Upper lobe of right lung (tissue), 1 donor: ENCODE measurements around the gene FHOD3. TPM values are rescaled to one million over a fixed set of nuclear protein-coding genes. Genes with fewer than 3 reads are reported as not detected.

Experiments
- ATAC-seq: fragments of 200-7000 bp; cut with Tn5 transposase; one replicate; pipeline ENCODE4 v1.9.1; 2020; ENCODE audit warnings: mild to moderate bottlenecking, moderate library complexity
- DNase-seq: peaks from one replicate; pipeline ENCODE4 v3.0.0-alpha.2; 2020
- H3K27ac ChIP-seq: fragments of 200-600 bp; one replicate; pipeline ENCODE4 v1.8.0; 2022
- H3K27me3 ChIP-seq: fragments of 200-600 bp; one replicate; pipeline ENCODE4 v1.8.0; 2022; ENCODE audit warnings: mild to moderate bottlenecking
- H3K36me3 ChIP-seq: fragments of 200-600 bp; one replicate; pipeline ENCODE4 v1.8.0; 2022
- H3K4me1 ChIP-seq: fragments of 200-600 bp; one replicate; pipeline ENCODE4 v1.8.0; 2022
- H3K4me3 ChIP-seq: fragments of 200-600 bp; one replicate; pipeline ENCODE4 v1.8.0; 2022; ENCODE audit warnings: mild to moderate bottlenecking
- H3K9me3 ChIP-seq: fragments of 200-600 bp; one replicate; pipeline ENCODE4 v1.8.0; 2022
- CTCF ChIP-seq: fragments of 200-600 bp; IDR thresholded peaks from one replicate; pipeline ENCODE4 v1.8.0; 2022; ENCODE audit warnings: antibody characterized with exemption
- intact Hi-C: fragments of 100-400 bp; cut with DNase I; formaldehyde crosslinking; loops from one replicate; pipeline ENCODE4 v1.11.0; 2022
- total RNA-seq: library from RNA; stranded (reverse); fragmentation: NEBNext Ultra II Directional; extraction: Animal tissue kit (Norgen Biotek cat#: 25700); gene quantifications from one replicate; pipeline ENCODE4 v1.2.1, GENCODE V29; 2021
- donor health status: DM: no; HTN: yes; CAD: no; lungs with severe emphysema.

FHOD3 gene
- total RNA-seq, 1 donor from 2014 or later, result 1.9 TPM

- no peak for TF ChIP-seq CTCF
- ATAC-seq, result no peak
- Histone ChIP-seq H3K36me3 (no peaks in the 10 kb centered on the region), H3K4me3 (no peak overlapping the region), H3K27ac (no peak overlapping the region), H3K4me1 (no peaks in the 10 kb centered on the region), H3K27me3 (no peaks in the 10 kb centered on the region), H3K9me3 (no peaks in the 10 kb centered on the region)
- intact Hi-C loops, result no loop called here
- no peak for DNase-seq
Observed at GRCh38 chr18:36658611-36659010, 361.1 kb downstream of the FHOD3 start.

DNA sequence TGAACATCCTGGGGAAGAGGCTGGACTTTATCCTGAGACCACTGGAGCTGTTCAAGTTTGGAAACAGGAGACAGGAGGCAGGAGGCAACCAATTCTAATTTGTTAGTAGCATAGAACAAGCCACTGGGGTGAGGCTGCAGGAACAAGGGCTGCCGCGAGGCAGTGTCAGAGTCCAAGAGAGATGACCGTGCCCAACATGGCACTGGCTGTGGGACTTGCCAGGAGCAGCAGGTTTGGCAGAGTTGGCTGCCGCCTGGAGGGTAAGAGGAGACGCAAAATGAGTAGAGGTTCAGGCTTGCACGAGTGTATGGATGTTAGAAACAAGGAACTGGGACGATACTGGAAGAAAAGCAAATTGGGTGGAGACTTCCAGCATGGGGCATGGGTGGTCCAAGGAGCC, 362.8 kb downstream of the FHOD3 start:
- Histone ChIP-seq H3K27me3 (no peaks in the 10 kb centered on the region), H3K27ac (no peak overlapping the region), H3K4me1 (no peaks in the 10 kb centered on the region), H3K9me3 (no peaks in the 10 kb centered on the region), H3K36me3 (no peaks in the 10 kb centered on the region), H3K4me3 (no peak overlapping the region)
- ATAC-seq (no peak), DNase-seq (no peak)
- no peak for TF ChIP-seq CTCF
- intact Hi-C loops, result no loop called here

GRCh38 chr18:36661999-36662398, 364.5 kb downstream of the FHOD3 start:
- TF ChIP-seq CTCF, result no peak
- intact Hi-C loops, result no loop called here
- Histone ChIP-seq H3K4me1 (no peaks in the 10 kb centered on the region), H3K27ac (no peak overlapping the region), H3K36me3 (no peaks in the 10 kb centered on the region), H3K9me3 (no peaks in the 10 kb centered on the region), H3K27me3 (no peaks in the 10 kb centered on the region), H3K4me3 (no peak overlapping the region)
- DNase-seq (no peak), ATAC-seq (peak; percentile 14)

GRCh38 chr18:36663312-36663711, 365.8 kb downstream of the FHOD3 start:
- ATAC-seq (no peak), DNase-seq (no peak)
- TF ChIP-seq CTCF, result no peak
- Histone ChIP-seq H3K9me3 (no peaks in the 10 kb centered on the region), H3K36me3 (no peaks in the 10 kb centered on the region), H3K27me3 (no peaks in the 10 kb centered on the region), H3K27ac (no peak overlapping the region), H3K4me3 (no peak overlapping the region), H3K4me1 (no peaks in the 10 kb centered on the region)
- intact Hi-C loops, result no loop called here

DNA sequence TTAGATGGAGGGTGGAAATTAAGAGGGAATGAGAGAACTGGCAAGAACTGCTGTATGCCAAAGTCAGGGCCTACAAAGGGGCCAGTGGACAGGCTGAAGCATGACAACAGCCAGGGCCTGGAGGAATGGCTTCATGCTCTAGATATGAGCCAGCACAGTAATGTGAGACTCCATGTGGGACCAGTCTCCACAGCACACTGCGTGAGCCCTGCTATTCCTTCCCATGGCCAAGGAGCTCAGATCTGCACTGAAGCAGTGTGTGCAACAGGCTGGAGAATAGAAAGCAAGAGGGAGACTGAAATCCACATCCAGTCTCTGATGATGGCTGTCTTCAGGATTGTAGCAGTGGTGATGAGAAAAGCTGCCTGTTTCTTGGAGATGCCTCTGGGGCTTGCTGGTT, 368.4 kb downstream of the FHOD3 start:
- Histone ChIP-seq H3K9me3 (no peaks in the 10 kb centered on the region), H3K4me3 (no peak overlapping the region), H3K4me1 (peaks cover 2% of the 10 kb centered on the region), H3K36me3 (no peaks in the 10 kb centered on the region), H3K27ac (no peak overlapping the region), H3K27me3 (no peaks in the 10 kb centered on the region)
- TF ChIP-seq CTCF, result no peak
- intact Hi-C loops, result no loop called here
- no peak for ATAC-seq
- DNase-seq, result no peak

DNA sequence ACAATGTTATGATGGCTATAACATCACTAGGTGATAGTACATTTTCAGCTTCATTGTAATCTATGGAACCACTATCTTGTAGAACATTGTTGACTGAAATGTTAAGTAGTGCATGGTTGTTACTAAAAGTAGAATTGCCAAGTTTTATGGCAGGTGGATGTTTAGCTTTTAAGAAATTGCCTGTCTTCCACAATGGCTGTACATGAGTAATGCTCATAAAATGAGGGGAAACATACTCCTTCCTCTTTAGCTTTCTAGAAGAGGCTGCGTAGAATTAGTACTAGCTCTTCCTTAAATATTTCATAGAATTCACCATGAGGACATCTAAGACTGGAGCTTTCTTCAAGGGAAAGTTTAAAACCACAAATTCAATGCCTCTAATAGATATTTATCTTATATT, 370.3 kb downstream of the FHOD3 start:
- DNase-seq, result no peak
- no peaks in the 10 kb centered on the region for H3K36me3 ChIP-seq
- H3K4me3 ChIP-seq, result no peak overlapping the region
- peaks cover 8% of the 10 kb centered on the region for H3K4me1 ChIP-seq
- no peak for TF ChIP-seq CTCF
- no peaks in the 10 kb centered on the region for H3K9me3 ChIP-seq
- H3K27me3 ChIP-seq, result no peaks in the 10 kb centered on the region
- ATAC-seq, result no peak
- no peak overlapping the region for H3K27ac ChIP-seq
- intact Hi-C loops, result no loop called here
